NK-92 treated with Interleukin-12 subunit alpha and Interleukin-12 subunit beta, amount 100 ng/mL, for 24 hours (cell line): ENCODE data around the gene TSGA10IP.

Experiments
- DNase-seq: peaks from one replicate; lab custom pipeline; 2025; lab: John Stamatoyannopoulos, UW

The TSGA10IP gene

DNA sequence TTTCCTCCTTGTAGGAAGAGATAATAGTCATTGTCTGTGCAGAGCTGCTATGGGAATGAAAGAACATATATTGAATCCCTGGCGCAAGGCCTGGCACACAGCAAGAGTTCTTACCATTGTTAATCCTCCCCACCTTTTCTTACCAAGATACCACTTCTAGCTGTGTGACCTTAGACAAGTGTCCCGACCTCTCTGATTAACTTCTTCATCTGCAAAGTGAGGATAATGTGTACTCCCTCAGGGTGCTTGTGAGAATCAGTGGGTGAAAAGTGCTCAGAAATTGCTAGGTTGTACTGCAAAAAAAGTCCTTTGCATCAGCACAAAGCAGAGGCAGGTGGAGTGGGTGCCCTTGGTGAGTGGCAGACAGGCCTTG lies 62.8 kb downstream of the TSGA10IP start:
- DNase-seq = no peak

DNA sequence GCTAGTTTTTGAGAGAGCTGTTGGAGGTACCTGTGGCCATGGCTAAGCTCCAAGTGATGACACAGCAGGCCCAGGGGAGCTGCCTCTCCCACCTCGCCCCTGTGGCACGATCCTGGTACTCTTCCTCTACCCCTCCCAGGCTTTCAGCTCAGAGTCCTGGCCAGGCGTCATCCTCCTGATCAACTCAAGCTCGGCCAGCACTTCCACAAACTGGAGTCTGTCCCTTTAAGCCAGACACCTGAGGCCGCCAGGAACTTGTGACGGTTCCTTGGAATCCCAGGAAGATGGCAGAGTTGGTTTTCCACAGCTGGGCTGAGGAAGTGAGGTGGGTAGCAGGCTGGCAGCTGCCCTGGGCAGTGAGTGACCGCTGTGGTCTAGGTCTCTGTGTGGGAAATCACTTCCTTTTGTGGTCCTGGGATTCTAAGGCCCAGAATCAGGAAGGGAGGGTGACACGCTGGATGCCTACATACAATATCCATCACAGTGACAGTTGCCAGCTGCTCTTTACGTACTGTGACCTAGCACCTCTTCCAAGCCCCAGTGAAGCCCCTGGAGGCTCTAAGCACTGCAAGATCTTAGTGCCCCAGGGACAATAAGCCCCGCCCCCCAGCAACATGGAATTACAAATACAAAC lies 63.3 kb downstream of the TSGA10IP start:
- DNase-seq = no peak
